Effector memory CD8-positive, alpha-beta T cell (primary cell): Measurements from ENCODE around the gene ALDH16A1.
A peak's percentile ranks its signal among the peaks of the same experiment; 100 is the strongest.

Experiments
- ATAC-seq: fragments of 150-1000 bp; cut with Tn5 transposase; replicated peaks from 2 replicates; pipeline ENCODE4 v1.10.0; 2021; ENCODE audit warnings: mild to moderate bottlenecking, moderate library complexity
- DNase-seq, 3 experiments: peaks; one replicate each; pipeline ENCODE4 v3.0.0; 2021
- H3K27ac Mint-ChIP-seq, 2 donors: one replicate each; pipeline ENCODE4 v1.8.0; 2022; ENCODE audit warnings: mild to moderate bottlenecking in 2 of 2, mixed read lengths in 2 of 2, moderate library complexity in 2 of 2
- H3K27me3 Mint-ChIP-seq, 2 donors: one replicate each; pipeline ENCODE4 v1.8.0; 2022; ENCODE audit warnings: mixed read lengths in 2 of 2
- H3K36me3 Mint-ChIP-seq: one replicate; pipeline ENCODE4 v1.8.0; 2022; ENCODE audit warnings: mild to moderate bottlenecking, moderate library complexity, mixed read lengths; ENCODE audit not compliant: insufficient read depth
- H3K4me1 Mint-ChIP-seq, 2 donors: one replicate each; pipeline ENCODE4 v1.8.0; 2022; ENCODE audit warnings: low read depth in 2 of 2, mixed read lengths in 2 of 2
- H3K4me3 Mint-ChIP-seq, 2 donors: one replicate each; pipeline ENCODE4 v1.8.0; 2022; ENCODE audit warnings: mild to moderate bottlenecking in 2 of 2, mixed read lengths in 2 of 2, moderate library complexity in 2 of 2
- H3K9me3 Mint-ChIP-seq, 2 donors: one replicate each; pipeline ENCODE4 v1.8.0; 2022; ENCODE audit warnings: mixed read lengths in 2 of 2

Gene ALDH16A1

GRCh38 chr19:49428547-49429451, 24.2 kb upstream of the ALDH16A1 start:
- H3K27ac Mint-ChIP-seq = no peak overlapping the region

GRCh38 chr19:49430172-49430677, 22.8 kb upstream of the ALDH16A1 start:
- Mint-ChIP-seq H3K27ac (no peak overlapping the region), H3K9me3 (no peaks in the 10 kb centered on the region), H3K36me3 (peaks cover 16% of the 10 kb centered on the region), H3K4me3 (no peak overlapping the region), H3K4me1 (peaks cover 33% of the 10 kb centered on the region in 2 donors), H3K27me3 (peaks cover 91 to 100% of the 10 kb centered on the region in 2 donors)
- ATAC-seq (no peak), DNase-seq (no peak)

More at GRCh38 chr19:49428547-49429451, 24.2 kb upstream of the ALDH16A1 start:
- peaks cover 88 to 100% of the 10 kb centered on the region in 2 donors for H3K27me3 Mint-ChIP-seq
- peaks cover 16% of the 10 kb centered on the region for H3K36me3 Mint-ChIP-seq
- peaks cover 36 to 38% of the 10 kb centered on the region in 2 donors for H3K4me1 Mint-ChIP-seq
- no peaks in the 10 kb centered on the region for H3K9me3 Mint-ChIP-seq
- ATAC-seq = no peak
- no peak for DNase-seq
- H3K4me3 Mint-ChIP-seq = peak overlapping the region; percentile 58 to 62

- peaks cover 91 to 100% of the 10 kb centered on the region in 2 donors for H3K27me3 Mint-ChIP-seq
- peaks cover 30 to 32% of the 10 kb centered on the region in 2 donors for H3K4me1 Mint-ChIP-seq
- H3K9me3 Mint-ChIP-seq = no peaks in the 10 kb centered on the region
- no peak overlapping the region for H3K27ac Mint-ChIP-seq
- no peak for DNase-seq
- H3K4me3 Mint-ChIP-seq = no peak overlapping the region
- peaks cover 16% of the 10 kb centered on the region for H3K36me3 Mint-ChIP-seq
- ATAC-seq = no peak
These were observed 22.2 kb upstream of the ALDH16A1 start for GRCh38 chr19:49430678-49431329.

GRCh38 chr19:49431330-49431749, 21.7 kb upstream of the ALDH16A1 start:
- Mint-ChIP-seq H3K4me1 (peaks cover 30% of the 10 kb centered on the region in 2 donors), H3K4me3 (no peak overlapping the region), H3K9me3 (no peaks in the 10 kb centered on the region), H3K36me3 (peaks cover 14% of the 10 kb centered on the region), H3K27ac (no peak overlapping the region), H3K27me3 (peaks cover 91 to 100% of the 10 kb centered on the region in 2 donors)
- no peak for DNase-seq
- ATAC-seq = no peak

GRCh38 chr19:49432141-49433073, 20.6 kb upstream of the ALDH16A1 start:
- peak overlapping the region in 1 of 2 donors; percentile 38 for H3K4me3 Mint-ChIP-seq
- ATAC-seq (peak; percentile 69), DNase-seq (no peak)
- peaks cover 23 to 26% of the 10 kb centered on the region in 2 donors for H3K4me1 Mint-ChIP-seq
- no peak overlapping the region for H3K27ac Mint-ChIP-seq
- H3K27me3 Mint-ChIP-seq = peaks cover 91 to 100% of the 10 kb centered on the region in 2 donors
- H3K36me3 Mint-ChIP-seq = peaks cover 12% of the 10 kb centered on the region
- no peaks in the 10 kb centered on the region for H3K9me3 Mint-ChIP-seq

- H3K27me3 Mint-ChIP-seq = peaks cover 91 to 100% of the 10 kb centered on the region in 2 donors
- no peak for DNase-seq
- peaks cover 15 to 20% of the 10 kb centered on the region in 2 donors for H3K4me1 Mint-ChIP-seq
- H3K36me3 Mint-ChIP-seq = peaks cover 6% of the 10 kb centered on the region
- no peak for ATAC-seq
- H3K9me3 Mint-ChIP-seq = no peaks in the 10 kb centered on the region
- peak overlapping the region in 1 of 2 donors; percentile 49 for H3K4me3 Mint-ChIP-seq
- no peak overlapping the region for H3K27ac Mint-ChIP-seq
These were observed 19.7 kb upstream of the ALDH16A1 start for GRCh38 chr19:49433240-49433901.

GRCh38 chr19:49434907-49435583, 18.0 kb upstream of the ALDH16A1 start:
- no peaks in the 10 kb centered on the region for H3K9me3 Mint-ChIP-seq
- no peak for ATAC-seq

GRCh38 chr19:49435670-49436069, 17.4 kb upstream of the ALDH16A1 start:
- Mint-ChIP-seq H3K36me3 (peaks cover 5% of the 10 kb centered on the region), H3K27ac (no peak overlapping the region), H3K4me3 (peak overlapping the region in 1 of 2 donors; percentile 15), H3K4me1 (peaks cover 13 to 23% of the 10 kb centered on the region in 2 donors), H3K9me3 (no peaks in the 10 kb centered on the region), H3K27me3 (peaks cover 91 to 100% of the 10 kb centered on the region in 2 donors)
- ATAC-seq = no peak
- no peak for DNase-seq

More at GRCh38 chr19:49434907-49435583, 18.0 kb upstream of the ALDH16A1 start:
- H3K36me3 Mint-ChIP-seq = peaks cover 3% of the 10 kb centered on the region
- no peak overlapping the region for H3K27ac Mint-ChIP-seq
- no peak overlapping the region for H3K4me3 Mint-ChIP-seq
- peaks cover 11 to 20% of the 10 kb centered on the region in 2 donors for H3K4me1 Mint-ChIP-seq
- H3K27me3 Mint-ChIP-seq = peaks cover 91 to 100% of the 10 kb centered on the region in 2 donors
- no peak for DNase-seq

- peaks cover 17 to 25% of the 10 kb centered on the region in 2 donors for H3K4me1 Mint-ChIP-seq
- peak in 1 of 3 experiments; percentile 41 for DNase-seq
- no peaks in the 10 kb centered on the region for H3K9me3 Mint-ChIP-seq
- H3K36me3 Mint-ChIP-seq = peaks cover 5% of the 10 kb centered on the region
- H3K4me3 Mint-ChIP-seq = no peak overlapping the region
- H3K27ac Mint-ChIP-seq = no peak overlapping the region
- peak; percentile 31 for ATAC-seq
- H3K27me3 Mint-ChIP-seq = peaks cover 94 to 100% of the 10 kb centered on the region in 2 donors
These were observed 16.5 kb upstream of the ALDH16A1 start for GRCh38 chr19:49436381-49437017.

GRCh38 chr19:49437231-49437630, 15.8 kb upstream of the ALDH16A1 start:
- peaks cover 96 to 100% of the 10 kb centered on the region in 2 donors for H3K27me3 Mint-ChIP-seq
- peaks cover 5% of the 10 kb centered on the region for H3K36me3 Mint-ChIP-seq
- no peak for DNase-seq
- H3K4me1 Mint-ChIP-seq = peaks cover 24 to 29% of the 10 kb centered on the region in 2 donors
- H3K9me3 Mint-ChIP-seq = no peaks in the 10 kb centered on the region
- H3K27ac Mint-ChIP-seq = no peak overlapping the region
- no peak overlapping the region for H3K4me3 Mint-ChIP-seq
- ATAC-seq = no peak

- no peak overlapping the region for H3K4me3 Mint-ChIP-seq
- no peak overlapping the region for H3K27ac Mint-ChIP-seq
- H3K9me3 Mint-ChIP-seq = no peaks in the 10 kb centered on the region
- peaks cover 90 to 96% of the 10 kb centered on the region in 2 donors for H3K27me3 Mint-ChIP-seq
- peaks cover 6% of the 10 kb centered on the region for H3K36me3 Mint-ChIP-seq
- ATAC-seq = no peak
- H3K4me1 Mint-ChIP-seq = peaks cover 28 to 29% of the 10 kb centered on the region in 2 donors
- no peak for DNase-seq
These were observed 14.8 kb upstream of the ALDH16A1 start for GRCh38 chr19:49438261-49438660.
